ENCODE measurements around the gene STK39.

DNA sequence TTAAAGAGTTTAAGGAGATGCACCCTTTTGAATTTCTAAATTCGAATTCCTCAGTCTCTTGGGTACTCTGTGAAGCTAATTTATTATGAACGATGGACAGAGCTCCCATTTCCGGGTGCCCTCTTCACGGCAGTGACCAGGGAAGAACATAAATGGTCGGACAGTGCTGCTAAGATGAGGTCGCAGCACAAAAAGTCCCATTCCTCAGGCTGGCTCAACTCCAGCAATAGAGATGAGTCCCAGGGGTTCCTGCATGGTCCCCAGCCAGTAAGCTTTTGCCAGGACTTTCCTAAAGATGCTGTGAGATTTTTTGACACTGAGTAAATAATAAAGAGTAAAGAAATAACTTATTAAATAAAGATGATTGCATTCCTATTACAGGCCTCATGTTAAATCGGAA lies 43.0 kb upstream of the STK39 start:
- TF ChIP-seq EZH2 (IDR thresholded peaks at IDR 0.05; ENCODE audit: insufficient read depth, poor library complexity, severe bottlenecking), result no peak
- no peak for TF ChIP-seq EZH2phosphoT487 (IDR thresholded peaks at IDR 0.05; ENCODE audit: insufficient read depth, low read depth)

Data from GM23248 (cell line).